Measurements from ENCODE around the gene COL4A4. TPM values are rescaled to one million over a fixed set of nuclear protein-coding genes. Genes with fewer than 3 reads are reported as not detected.

The COL4A4 gene
- total RNA-seq, result 0.16 and 0.17 TPM in 2 replicates

GRCh38 chr2:227163998-227164762, at the start of gene COL4A4, which contains the start of gene COL4A3:
TSS of gene COL4A4 (minus strand) at chr2:227164205. CDS start at chr2:227147483, 16,722 bp downstream.
TSS of gene COL4A3 (plus strand) at chr2:227164624. CDS start at chr2:227164727, 103 bp downstream.

Other genes with a start within 250 kb of the COL4A4 start
- gene COL4A3, start 419 bp upstream of the COL4A4 start, total RNA-seq, result under 0.01 and 0.43 TPM in 2 replicates
- gene MFF, start 161.0 kb upstream of the COL4A4 start, total RNA-seq, result 56.9 and 59.8 TPM in 2 replicates
- gene TM4SF20, start 215.1 kb upstream of the COL4A4 start, total RNA-seq, result under 0.01 TPM in 1 of 2 replicates, not detected in the other
- not detected in 2 replicates for gene SCYGR1, start 223.7 kb upstream of the COL4A4 start, total RNA-seq

Measured in bronchial smooth muscle cell (primary cell).